ENCODE data around the gene TACR1. TPM values are rescaled to one million over a fixed set of nuclear protein-coding genes. Genes with fewer than 3 reads are reported as not detected.

The TACR1 gene
- total RNA-seq, 1 experiment from 2014 or later = not detected

DNA sequence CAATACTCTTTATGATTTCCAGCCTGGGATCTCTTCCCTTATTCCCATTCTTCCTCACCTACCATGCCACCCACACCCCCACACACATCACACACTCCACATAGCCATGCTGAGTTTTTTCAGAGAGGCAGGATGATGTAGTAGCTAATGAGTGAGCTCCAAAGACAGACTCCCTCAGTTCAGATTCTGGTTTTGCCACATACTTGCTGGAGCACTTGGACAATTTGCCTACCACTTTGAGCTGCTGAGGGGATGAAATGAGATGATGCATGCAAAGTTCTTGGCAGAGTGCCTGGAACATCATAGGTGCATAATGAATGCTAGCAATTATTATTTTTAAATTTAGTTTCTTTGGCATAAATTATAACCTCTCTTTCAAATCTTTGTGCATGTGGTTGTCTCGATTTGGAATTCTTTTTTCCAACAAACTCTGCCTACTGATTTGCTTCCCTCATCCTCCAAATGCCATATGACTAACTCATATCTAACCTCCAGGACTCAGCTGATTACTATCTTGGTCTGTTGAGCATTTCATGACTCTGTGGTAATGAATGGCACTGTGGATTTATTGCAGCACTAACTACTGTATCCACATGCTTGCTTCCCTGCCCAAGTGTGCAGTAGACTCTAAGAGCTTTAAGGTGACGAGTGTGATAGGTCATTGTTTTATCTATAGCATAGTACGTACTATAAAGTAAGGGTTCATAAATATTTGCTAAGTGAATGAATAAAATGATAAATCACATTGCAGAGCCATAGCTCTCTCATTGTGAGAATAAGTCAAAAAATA is 99.1 kb downstream of the TACR1 start:
- CTCF ChIA-PET = no interaction called here
- Histone ChIP-seq H4K20me1 (ENCODE audit: insufficient read depth) (no peaks in the 10 kb centered on the region), H3K4me3 (0 out of 2 replicates have a peak overlapping the region, but pooled peaks have one; percentile 5), H3K27ac (peak overlapping the region; percentile 65), H3K36me3 (ENCODE audit: low read depth) (no peaks in the 10 kb centered on the region), H2AFZ (no peak overlapping the region), H3F3A (ENCODE audit: insufficient read depth, low read depth) (peaks cover 25% of the 10 kb centered on the region), H3K4me1 (replicated peaks; ENCODE audit: insufficient read depth) (peaks cover 30% of the 10 kb centered on the region), H3K27me3 (ENCODE audit: insufficient read depth, low read depth) (no peaks in the 10 kb centered on the region), H3K4me2 (peak overlapping the region; percentile 44), H3K9me2 (ENCODE audit: insufficient read depth) (no peaks in the 10 kb centered on the region), H3K9me3 (ENCODE audit: insufficient read depth, low read depth) (no peaks in the 10 kb centered on the region; the same call in 1 of the 2 replicates), H3K79me2 (ENCODE audit: low read depth) (no peaks in the 10 kb centered on the region)
- DNase-seq = peak; percentile 31 to 90
- POLR2A ChIA-PET (ENCODE audit: unreplicated experiment) = interaction anchor here (0.6 kb wide), 4 partner anchors 30 to 362 kb away, joined by 3 to 6 read pairs (median 4); no protein-coding TSS in a partner anchor
- no TSS peak for BruUV-seq (replicated peaks)
- TF ChIP-seq EZH2 (IDR thresholded peaks at IDR 0.05; ENCODE audit: low read depth) = no peak
- TF ChIP-seq CTCF (conservative IDR thresholded peaks at IDR 0.05) = no peak
- intact Hi-C loops (cut with micrococcal nuclease; ENCODE audit: unreplicated experiment) = no loop called here

DNA sequence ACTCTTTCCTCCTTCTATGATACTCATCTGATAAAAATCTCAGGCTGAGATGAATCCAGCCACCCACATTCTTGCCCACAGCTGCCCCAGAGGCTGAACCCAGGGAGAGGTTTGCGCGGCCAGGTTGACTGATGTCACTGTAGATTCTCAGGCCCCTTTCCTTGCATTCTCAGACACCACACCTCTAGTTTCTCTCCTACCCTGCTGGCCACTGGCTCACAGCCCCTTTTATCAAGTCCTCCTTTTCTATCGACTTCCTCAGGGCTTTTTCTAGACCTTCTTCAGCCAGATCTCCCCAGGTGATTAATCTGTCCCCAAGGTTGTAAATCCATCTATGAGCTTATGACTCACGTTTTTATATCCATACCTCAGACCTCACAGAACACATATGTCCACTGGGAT is 99.8 kb downstream of the TACR1 start:
- BruUV-seq (replicated peaks) = no TSS peak
- intact Hi-C loops (cut with micrococcal nuclease; ENCODE audit: unreplicated experiment) = no loop called here

DNA sequence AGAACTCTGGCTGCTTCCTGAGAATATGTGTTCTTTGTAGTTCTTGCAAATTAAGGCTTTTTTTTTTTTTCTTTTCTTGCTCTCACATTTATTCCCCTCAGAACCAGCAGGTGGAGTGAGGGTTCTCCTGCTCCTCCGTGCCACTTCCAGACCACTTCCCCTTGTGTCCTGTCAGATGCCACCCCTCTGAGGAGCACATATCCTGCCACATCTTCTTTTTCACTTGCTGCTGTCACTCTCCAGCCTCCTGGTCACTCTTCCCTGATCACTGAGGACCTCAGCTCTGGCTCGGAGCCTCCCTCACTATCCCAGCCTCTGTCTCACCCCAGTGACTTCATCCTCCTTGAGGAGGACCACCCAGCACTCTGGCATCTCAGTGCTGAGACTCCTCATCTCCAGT is 100.5 kb downstream of the TACR1 start:
- Histone ChIP-seq H3K9me2 (ENCODE audit: insufficient read depth) (no peaks in the 10 kb centered on the region), H3K36me3 (ENCODE audit: low read depth) (no peaks in the 10 kb centered on the region), H3K4me2 (peak overlapping the region; percentile 44), H3K4me3 (no peak overlapping the region), H3K9me3 (ENCODE audit: insufficient read depth, low read depth) (no peaks in the 10 kb centered on the region; the same call in 1 of the 2 replicates), H4K20me1 (ENCODE audit: insufficient read depth) (no peaks in the 10 kb centered on the region), H3K4me1 (replicated peaks; ENCODE audit: insufficient read depth) (peaks cover 30% of the 10 kb centered on the region), H2AFZ (no peak overlapping the region), H3F3A (ENCODE audit: insufficient read depth, low read depth) (peaks cover 25% of the 10 kb centered on the region), H3K27ac (0 out of 2 replicates have a peak overlapping the region, but pooled peaks have one; percentile 65), H3K27me3 (ENCODE audit: insufficient read depth, low read depth) (no peaks in the 10 kb centered on the region), H3K79me2 (ENCODE audit: low read depth) (no peaks in the 10 kb centered on the region)
- no TSS peak for BruUV-seq (replicated peaks)
- ChIA-PET CTCF (interaction anchor here (0.7 kb wide), 1 partner anchor 306 kb away, joined by 9 read pairs; no protein-coding TSS in a partner anchor), POLR2A (ENCODE audit: unreplicated experiment) (no interaction called here)
- TF ChIP-seq EZH2 (IDR thresholded peaks at IDR 0.05; ENCODE audit: low read depth) = no peak
- TF ChIP-seq CTCF (conservative IDR thresholded peaks at IDR 0.05) = peak; percentile 74
- intact Hi-C loops (cut with micrococcal nuclease; ENCODE audit: unreplicated experiment) = no loop called here
- peak; percentile 11 to 41 for DNase-seq

More for the DNA sequence above, 99.8 kb downstream of the TACR1 start:
- TF ChIP-seq CTCF (conservative IDR thresholded peaks at IDR 0.05) (no peak), EZH2 (IDR thresholded peaks at IDR 0.05; ENCODE audit: low read depth) (no peak)
- POLR2A ChIA-PET (ENCODE audit: unreplicated experiment) = interaction anchor here (0.6 kb wide), 1 partner anchor 275 kb away, joined by 3 read pairs; no protein-coding TSS in a partner anchor
- Histone ChIP-seq H3K4me3 (0 out of 2 replicates have a peak overlapping the region, but pooled peaks have one; percentile 5), H3K27ac (peak overlapping the region; percentile 65), H3K9me2 (ENCODE audit: insufficient read depth) (no peaks in the 10 kb centered on the region), H4K20me1 (ENCODE audit: insufficient read depth) (no peaks in the 10 kb centered on the region), H3K27me3 (ENCODE audit: insufficient read depth, low read depth) (no peaks in the 10 kb centered on the region), H3K4me1 (replicated peaks; ENCODE audit: insufficient read depth) (peaks cover 30% of the 10 kb centered on the region), H3K4me2 (peak overlapping the region; percentile 44), H3F3A (ENCODE audit: insufficient read depth, low read depth) (peaks cover 25% of the 10 kb centered on the region), H3K9me3 (ENCODE audit: insufficient read depth, low read depth) (no peaks in the 10 kb centered on the region; the same call in 1 of the 2 replicates), H3K79me2 (ENCODE audit: low read depth) (no peaks in the 10 kb centered on the region), H3K36me3 (ENCODE audit: low read depth) (no peaks in the 10 kb centered on the region), H2AFZ (no peak overlapping the region)
- DNase-seq = peak; percentile 44 to 75
- CTCF ChIA-PET = no interaction called here
